Tibial nerve (tissue), 4 donors: ENCODE results near the gene NFAT5.

ENCODE experiments used
- CTCF ChIP-seq, 5 experiments: fragments of 200-600 bp in 3 of 5; fragments of 450-650 bp in 2 of 5; sonication (generic) in 3 of 5; IDR thresholded peaks; one replicate each; pipeline ENCODE4 v1.5.1; 2016 to 2019; ENCODE audit warnings: antibody characterized with exemption in 5 of 5, mild to moderate bottlenecking in 3 of 5, moderate library complexity in 2 of 5
- EP300 ChIP-seq, 2 donors: sonication (generic); formaldehyde crosslinking; IDR thresholded peaks; one replicate each; pipeline ENCODE4 v1.6.1; 2017; ENCODE audit warnings: antibody characterized with exemption in 2 of 2, mild to moderate bottlenecking in 1 of 2
- POLR2A ChIP-seq, 2 donors: fragments of 450-650 bp; IDR thresholded peaks; one replicate each; pipeline ENCODE4 v1.6.1; 2017; ENCODE audit warnings: antibody characterized with exemption in 2 of 2, mild to moderate bottlenecking in 2 of 2, moderate library complexity in 2 of 2

- TF ChIP-seq POLR2A (IDR thresholded peaks at IDR 0.05) (no peak), CTCF (IDR thresholded peaks at IDR 0.05) (no peak), EP300 (IDR thresholded peaks at IDR 0.05) (no peak)
These were observed 55.5 kb downstream of the NFAT5 start for GRCh38 chr16:69621225-69621624.
